Esophagus (tissue), 2 donors: Measurements from ENCODE around the gene HDLBP. TPM values are rescaled to one million over a fixed set of nuclear protein-coding genes. Genes with fewer than 3 reads are reported as not detected.

ENCODE experiments used
- H3K27ac ChIP-seq, 2 donors: one replicate each; pipeline ENCODE4 v1.5.1; 2013; ENCODE audit warnings: low read depth in 2 of 2, mild to moderate bottlenecking in 2 of 2, inconsistent platforms in 1 of 2, low read length in 1 of 2, moderate library complexity in 1 of 2
- H3K27me3 ChIP-seq, 2 donors: one replicate each; pipeline ENCODE4 v1.6.1; 2013; ENCODE audit warnings: low read length in 2 of 2, control low read depth in 1 of 2, mild to moderate bottlenecking in 1 of 2; ENCODE audit not compliant: insufficient read depth in 2 of 2, control insufficient read depth in 1 of 2
- H3K36me3 ChIP-seq, 2 donors: one replicate each; pipeline ENCODE4 v1.6.1; 2013; ENCODE audit warnings: low read length in 1 of 2; ENCODE audit not compliant: control insufficient read depth in 2 of 2, insufficient read depth in 2 of 2
- H3K4me1 ChIP-seq, 2 donors: one replicate each; pipeline ENCODE4 v1.6.1; 2013; ENCODE audit warnings: low read length in 1 of 2; ENCODE audit not compliant: control insufficient read depth in 2 of 2, insufficient read depth in 2 of 2
- H3K4me3 ChIP-seq, 2 donors: one replicate each; pipeline ENCODE4 v1.5.1; 2013; ENCODE audit warnings: low read length in 2 of 2, mild to moderate bottlenecking in 2 of 2, low read depth in 1 of 2, moderate library complexity in 1 of 2
- H3K9me3 ChIP-seq, 2 donors: one replicate each; pipeline ENCODE4 v1.6.1; 2013; ENCODE audit warnings: mild to moderate bottlenecking in 2 of 2, low read depth in 1 of 2, low read length in 1 of 2, moderate library complexity in 1 of 2; ENCODE audit not compliant: control insufficient read depth in 2 of 2, insufficient read depth in 1 of 2
- WGBS, 2 donors: extraction: QIAGEN DNeasy Blood & Tissue Kit; methylation state at CpG; one replicate each; pipeline ENCODE4 v1.1.7; 2013; 5-methylcytosine and 5-hydroxymethylcytosine counted together
- polyA plus RNA-seq, 2 donors: library from polyadenylated mRNA; stranded (reverse); fragments of 200-250 nt; gene quantifications; one replicate each; pipeline ENCODE4 v1.2.3, GENCODE V29; 2013
- donor health status: healthy with polysubstance abuse.
- donor health status: Bipolar disorder and iron deficiency.

HDLBP gene
- polyA plus RNA-seq, 2 donors, result 158 to 197 TPM

DNA sequence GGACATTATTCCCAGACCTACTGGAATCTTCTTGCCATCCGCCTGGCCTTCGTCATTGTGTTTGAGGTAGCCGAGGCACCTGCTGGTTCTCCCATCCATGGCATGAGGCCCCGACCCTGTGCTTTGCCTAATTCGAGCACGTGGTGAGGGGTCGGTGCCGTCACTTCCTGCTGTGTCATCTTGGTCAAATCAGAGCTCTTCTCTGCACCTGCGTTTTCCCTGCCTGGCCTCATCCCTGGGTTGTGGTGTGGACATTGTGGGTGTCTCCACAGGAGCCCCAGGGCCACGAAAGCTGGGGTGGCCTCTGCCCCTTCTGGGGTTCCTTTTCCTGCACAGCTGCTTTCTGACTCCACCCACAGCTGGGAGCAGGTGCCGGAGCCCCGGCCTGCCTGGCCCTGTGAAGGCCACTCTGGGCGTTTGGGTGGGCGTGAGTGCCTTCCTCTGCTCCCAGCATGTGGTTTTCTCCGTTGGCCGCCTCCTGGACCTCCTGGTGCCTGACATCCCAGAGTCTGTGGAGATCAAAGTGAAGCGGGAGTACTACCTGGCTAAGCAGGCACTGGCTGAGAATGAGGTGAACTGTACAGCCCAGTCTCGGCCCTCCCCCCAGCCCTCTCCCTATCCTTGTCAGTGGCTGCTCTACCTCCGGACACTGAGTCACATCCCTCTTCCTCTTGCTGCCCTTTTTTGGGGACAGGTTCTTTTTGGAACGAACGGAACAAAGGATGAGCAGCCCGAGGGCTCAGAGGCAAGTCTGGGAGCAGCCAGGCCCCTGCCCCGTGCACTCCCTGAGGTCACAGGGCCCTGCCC, 92.1 kb downstream of the HDLBP start:
- peaks cover 10 to 28% of the 10 kb centered on the region in 2 donors for H3K36me3 ChIP-seq
- H3K27ac ChIP-seq, result no peak overlapping the region
- no peaks in the 10 kb centered on the region for H3K27me3 ChIP-seq
- 50 to 54% methylated on average over 23 of the region's 23 CpGs for WGBS, 2 donors
- no peaks in the 10 kb centered on the region for H3K9me3 ChIP-seq
- no peak overlapping the region for H3K4me3 ChIP-seq
- peaks cover 0 to 2% of the 10 kb centered on the region in 2 donors for H3K4me1 ChIP-seq

GRCh38 chr2:241219856-241220356, 95.6 kb downstream of the HDLBP start:
- Histone ChIP-seq H3K4me3 (no peak overlapping the region), H3K4me1 (peaks cover 0 to 2% of the 10 kb centered on the region in 2 donors), H3K9me3 (no peaks in the 10 kb centered on the region), H3K27me3 (no peaks in the 10 kb centered on the region), H3K27ac (no peak overlapping the region), H3K36me3 (no peaks in the 10 kb centered on the region)
- WGBS, 2 donors, result 74 to 89% methylated on average over 6 of the region's 6 CpGs

DNA sequence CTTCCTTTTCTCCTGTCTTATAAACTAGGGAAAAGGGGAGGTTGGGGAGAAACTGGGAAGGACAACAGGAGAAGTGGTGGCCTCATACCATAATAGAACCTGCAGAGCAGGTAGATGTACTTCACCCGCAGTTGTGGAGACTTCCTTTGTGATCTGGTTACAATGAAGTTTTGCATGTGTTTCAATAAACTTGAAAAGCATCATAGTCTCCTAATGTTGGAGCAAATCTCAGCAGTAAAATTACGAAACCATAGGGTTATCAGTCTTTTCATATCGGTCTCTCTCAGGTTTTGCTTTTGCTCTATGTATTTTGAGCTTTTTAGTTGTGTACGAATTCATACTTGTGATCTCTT, 96.5 kb downstream of the HDLBP start:
- H3K36me3 ChIP-seq, result no peaks in the 10 kb centered on the region
- no peaks in the 10 kb centered on the region for H3K9me3 ChIP-seq
- H3K27me3 ChIP-seq, result no peaks in the 10 kb centered on the region
- WGBS, 2 donors, result 34 to 54% methylated on average over 4 of the region's 4 CpGs
- H3K27ac ChIP-seq, result no peak overlapping the region
- H3K4me1 ChIP-seq, result peaks cover 0 to 2% of the 10 kb centered on the region in 2 donors
- H3K4me3 ChIP-seq, result no peak overlapping the region

DNA sequence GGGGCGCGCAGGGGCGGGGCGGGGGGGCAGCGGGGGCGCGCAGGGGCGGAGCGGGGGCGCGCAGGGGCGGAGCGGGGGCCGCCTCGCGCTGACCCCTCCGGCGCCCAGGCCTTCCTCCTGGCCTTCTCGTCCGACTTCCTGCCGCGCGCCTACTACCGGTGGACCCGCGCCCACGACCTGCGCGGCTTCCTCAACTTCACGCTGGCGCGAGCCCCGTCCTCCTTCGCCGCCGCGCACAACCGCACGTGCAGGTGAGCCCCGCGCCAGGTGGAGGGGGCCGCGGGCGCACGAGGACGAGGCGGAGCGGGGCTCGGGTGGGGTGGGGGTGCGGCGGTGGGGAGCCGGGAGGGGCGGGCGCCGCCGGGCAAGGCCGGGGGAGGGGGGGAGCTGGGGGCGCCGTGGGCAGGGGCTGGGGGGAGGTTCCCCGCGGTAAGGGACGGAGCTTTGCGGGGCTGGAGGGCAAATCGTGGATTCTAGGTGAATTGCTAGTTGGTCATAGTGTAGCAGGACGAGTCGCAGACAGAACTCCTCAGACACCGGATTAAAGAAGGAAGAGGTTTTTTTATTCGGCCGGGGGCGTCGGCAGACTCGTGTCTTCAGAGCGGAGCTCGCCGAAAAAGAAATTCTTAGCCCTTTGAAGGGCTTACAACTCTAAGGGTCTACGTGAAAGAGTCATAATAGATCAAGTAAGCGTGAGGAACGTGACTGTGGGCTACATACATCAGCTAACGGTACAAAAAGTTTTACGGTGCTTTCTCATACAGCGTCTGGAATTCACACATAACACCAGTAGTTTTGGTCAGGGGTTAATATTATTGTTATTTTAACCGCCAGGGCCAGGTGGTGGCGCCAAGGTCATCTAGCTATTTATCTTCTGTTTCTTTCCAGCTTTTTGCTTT, 97.1 kb downstream of the HDLBP start:
- Histone ChIP-seq H3K9me3 (no peaks in the 10 kb centered on the region), H3K27me3 (no peaks in the 10 kb centered on the region), H3K36me3 (no peaks in the 10 kb centered on the region), H3K4me1 (peaks cover 0 to 2% of the 10 kb centered on the region in 2 donors), H3K4me3 (peak overlapping the region; percentile 37 to 56), H3K27ac (no peak overlapping the region)
- 1% methylated on average over 49 to 81 of the region's 83 CpGs for WGBS, 2 donors

- peak overlapping the region; percentile 69 to 76 for H3K27ac ChIP-seq
- no peaks in the 10 kb centered on the region for H3K27me3 ChIP-seq
- no peaks in the 10 kb centered on the region for H3K36me3 ChIP-seq
- peak overlapping the region; percentile 18 to 41 for H3K4me3 ChIP-seq
- WGBS, 2 donors, result 1 to 6% methylated on average over 27 to 72 of the region's 77 CpGs
- no peaks in the 10 kb centered on the region for H3K4me1 ChIP-seq
- no peaks in the 10 kb centered on the region for H3K9me3 ChIP-seq
Measured at GRCh38 chr2:241217320-241218031, 98.0 kb downstream of the HDLBP start.

DNA sequence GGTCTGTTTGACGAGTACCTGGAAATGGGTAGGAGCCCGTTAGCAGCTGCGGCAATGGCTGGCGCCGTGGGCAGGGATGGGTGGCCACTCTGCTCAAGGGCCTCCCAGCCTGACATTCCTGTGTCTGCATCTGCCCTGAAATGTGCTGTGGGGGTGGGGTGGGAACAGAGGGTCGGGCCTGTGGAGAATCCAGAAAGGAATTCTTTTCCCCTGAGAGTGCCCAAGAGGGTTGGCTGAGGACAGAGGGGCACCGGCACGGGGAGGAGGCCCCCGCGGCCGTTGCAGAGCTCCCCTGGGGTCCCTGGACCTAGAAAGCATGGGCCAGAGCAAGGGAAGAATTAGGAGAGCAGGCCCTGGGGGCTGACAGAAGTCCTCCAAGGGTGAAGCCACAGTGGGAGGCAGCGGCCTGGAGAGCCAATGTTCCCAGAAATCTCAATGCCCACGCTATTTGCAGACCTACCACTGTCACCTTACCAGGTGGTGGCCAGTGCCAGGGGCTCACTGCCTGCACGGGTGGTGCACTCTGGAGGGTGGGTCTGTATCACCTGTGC, 99.2 kb downstream of the HDLBP start:
- no peaks in the 10 kb centered on the region for H3K27me3 ChIP-seq
- no peaks in the 10 kb centered on the region for H3K4me1 ChIP-seq
- H3K4me3 ChIP-seq, result no peak overlapping the region
- H3K27ac ChIP-seq, result no peak overlapping the region
- no peaks in the 10 kb centered on the region for H3K9me3 ChIP-seq
- H3K36me3 ChIP-seq, result no peaks in the 10 kb centered on the region
- 53 to 61% methylated on average over 13 to 14 of the region's 14 CpGs for WGBS, 2 donors

GRCh38 chr2:241215421-241215820, 100.1 kb downstream of the HDLBP start:
- H3K9me3 ChIP-seq, result no peaks in the 10 kb centered on the region
- WGBS, 2 donors, result 51 to 53% methylated on average over 9 of the region's 9 CpGs
- no peaks in the 10 kb centered on the region for H3K4me1 ChIP-seq
- H3K27ac ChIP-seq, result no peak overlapping the region
- no peaks in the 10 kb centered on the region for H3K36me3 ChIP-seq
- H3K4me3 ChIP-seq, result no peak overlapping the region
- no peaks in the 10 kb centered on the region for H3K27me3 ChIP-seq

DNA sequence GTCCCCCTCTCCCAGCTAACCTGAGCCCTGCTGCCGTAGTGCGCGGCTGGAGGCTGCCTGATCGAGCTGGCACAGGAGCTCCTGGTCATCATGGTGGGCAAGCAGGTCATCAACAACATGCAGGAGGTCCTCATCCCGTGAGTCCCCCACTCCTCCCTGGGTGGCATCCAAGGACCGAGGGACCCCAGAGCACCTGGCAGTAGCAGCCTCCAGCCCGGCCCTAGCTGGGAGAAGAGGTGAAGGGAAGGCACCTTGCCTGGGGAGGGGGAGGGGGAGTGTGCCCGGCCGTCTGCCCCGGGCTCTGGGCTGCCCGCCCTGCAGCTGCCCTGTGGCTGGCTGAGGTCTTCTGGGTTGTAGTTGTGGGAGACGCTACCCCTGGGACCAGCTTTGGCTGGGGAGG, 100.7 kb downstream of the HDLBP start:
- Histone ChIP-seq H3K4me3 (no peak overlapping the region), H3K27ac (no peak overlapping the region), H3K9me3 (no peaks in the 10 kb centered on the region), H3K36me3 (no peaks in the 10 kb centered on the region), H3K4me1 (no peaks in the 10 kb centered on the region), H3K27me3 (no peaks in the 10 kb centered on the region)
- 80 to 85% methylated on average over 12 of the region's 12 CpGs for WGBS, 2 donors

GRCh38 chr2:241214209-241214608, 101.3 kb downstream of the HDLBP start:
- Histone ChIP-seq H3K36me3 (no peaks in the 10 kb centered on the region), H3K27ac (no peak overlapping the region), H3K4me1 (no peaks in the 10 kb centered on the region), H3K9me3 (no peaks in the 10 kb centered on the region), H3K27me3 (no peaks in the 10 kb centered on the region), H3K4me3 (no peak overlapping the region)
- WGBS, 2 donors, result 55% methylated on average over 10 of the region's 10 CpGs
